CD4-positive, CD25-positive, alpha-beta regulatory T cell (primary cell): Measurements from ENCODE around the gene DENND4A. TPM values are rescaled to one million over a fixed set of nuclear protein-coding genes. Genes with fewer than 3 reads are reported as not detected.
"Not testable (repeated sequence)": the region's sequence is repeated elsewhere in the genome, so short reads cannot be mapped to it uniquely, and the experiment has no call there.

Source experiments
- ATAC-seq, 2 donors: fragments of 150-1000 bp; cut with Tn5 transposase; one replicate each; pipeline ENCODE4 v1.10.0; 2021; ENCODE audit warnings: low read depth in 2 of 2, moderate number of reproducible peaks in 2 of 2, moderate library complexity in 1 of 2
- DNase-seq, 3 donors: peaks; one replicate each; pipeline versions ENCODE4 v3.0.0 to v3.0.0-alpha.2; 2012 to 2022; ENCODE audit warnings: mixed read lengths in 1 of 3
- H3K27ac ChIP-seq: one replicate; pipeline ENCODE4 v1.7.0; 2013; ENCODE audit warnings: mild to moderate bottlenecking, low read length; ENCODE audit not compliant: insufficient read depth, poor library complexity, severe bottlenecking
- H3K27me3 ChIP-seq: one replicate; pipeline ENCODE4 v1.7.0; 2013; ENCODE audit warnings: low read length; ENCODE audit not compliant: control insufficient read depth, insufficient read depth
- H3K36me3 ChIP-seq: one replicate; pipeline ENCODE4 v1.7.0; 2013; ENCODE audit warnings: mild to moderate bottlenecking, low read length, moderate library complexity; ENCODE audit not compliant: control insufficient read depth, insufficient read depth
- H3K4me1 ChIP-seq: 2 replicates; pipeline ENCODE4 v1.7.0; 2013; ENCODE audit warnings: mild to moderate bottlenecking, low read length; ENCODE audit not compliant: insufficient read depth, control insufficient read depth, poor library complexity, severe bottlenecking
- H3K4me3 ChIP-seq: one replicate; pipeline ENCODE4 v1.7.0; 2013; ENCODE audit warnings: low read depth, mild to moderate bottlenecking, low read length, moderate library complexity
- H3K9me3 ChIP-seq, 2 experiments: 1 replicate in 1 of 2; 2 replicates in 1 of 2; pipeline ENCODE4 v1.7.0; 2013; ENCODE audit warnings: low read length in 2 of 2, mild to moderate bottlenecking in 1 of 2, moderate library complexity in 1 of 2; ENCODE audit not compliant: control insufficient read depth in 2 of 2
- H3K27ac Mint-ChIP-seq, 3 donors: one replicate each; pipeline ENCODE4 v1.8.0; 2020 to 2022; ENCODE audit warnings: mild to moderate bottlenecking in 3 of 3, mixed read lengths in 3 of 3, moderate library complexity in 2 of 3
- H3K27me3 Mint-ChIP-seq: one replicate; pipeline ENCODE4 v1.8.0; 2022; ENCODE audit warnings: mild to moderate bottlenecking, mixed read lengths
- H3K36me3 Mint-ChIP-seq: one replicate; pipeline ENCODE4 v1.8.0; 2020; ENCODE audit warnings: mixed read lengths
- H3K4me1 Mint-ChIP-seq, 4 donors: one replicate each; pipeline ENCODE4 v1.8.0; 2020 to 2022; ENCODE audit warnings: mixed read lengths in 4 of 4, mild to moderate bottlenecking in 1 of 4
- H3K4me3 Mint-ChIP-seq, 4 donors: one replicate each; pipeline ENCODE4 v1.8.0; 2020 to 2022; ENCODE audit warnings: mild to moderate bottlenecking in 4 of 4, mixed read lengths in 4 of 4, moderate library complexity in 3 of 4
- H3K9me3 Mint-ChIP-seq, 7 donors: one replicate each; pipeline ENCODE4 v1.8.0; 2020 to 2022; ENCODE audit warnings: mixed read lengths in 7 of 7, mild to moderate bottlenecking in 3 of 7, moderate library complexity in 2 of 7
- polyA plus RNA-seq, 4 donors: library from polyadenylated mRNA; unstranded; fragments of 300-500 nt; fragmentation: Illumina TruSeq; gene quantifications; one replicate each; pipeline ENCODE4 v1.2.3, GENCODE V29; 2021
- total RNA-seq: library from RNA; stranded (reverse); gene quantifications from one replicate; pipeline ENCODE4 v1.2.3, GENCODE V29; 2022

The DENND4A gene
- total and polyA plus RNA-seq, 5 donors from 2014 or later, result 9.6 to 88.4 (median 12.9) TPM

DNA sequence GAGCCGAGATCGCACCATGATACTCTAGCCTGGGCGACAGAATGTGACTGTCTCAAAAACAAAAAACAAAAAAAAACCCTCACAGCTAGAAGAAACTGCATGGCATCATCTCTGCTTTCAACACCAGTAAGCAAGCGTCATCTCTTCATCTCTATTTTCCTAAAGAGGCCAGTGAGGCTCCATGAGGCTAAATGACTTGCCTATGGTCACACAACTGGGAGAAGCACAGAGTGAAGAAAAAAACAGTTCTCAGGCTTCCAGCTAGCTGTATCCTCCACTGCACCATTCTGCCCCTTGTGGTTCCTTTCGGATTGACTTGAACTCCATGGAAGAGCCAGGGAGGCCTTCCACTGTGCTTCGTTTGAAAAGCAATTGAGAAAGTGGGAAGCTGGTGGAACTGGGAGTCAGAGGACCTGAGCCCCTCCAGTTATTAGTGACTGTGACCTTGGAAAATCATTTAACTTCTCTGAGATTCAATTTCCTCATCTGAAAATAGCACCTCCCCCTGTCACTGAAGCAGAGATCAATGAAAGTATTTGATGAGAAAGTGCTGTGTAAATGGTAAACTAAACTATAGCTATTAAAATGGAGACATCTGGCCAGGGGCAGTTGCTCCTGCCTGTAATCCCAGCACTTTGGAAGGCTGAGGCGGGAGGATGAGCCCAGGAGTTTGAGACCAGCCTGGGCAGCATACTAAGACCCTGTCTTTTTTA is 32.1 kb upstream of the DENND4A start:
- H3K27me3 Mint-ChIP-seq, result no peaks in the 10 kb centered on the region
- no peaks in the 10 kb centered on the region for H3K27me3 ChIP-seq
- H3K4me1 ChIP-seq, result peaks cover 42% of the 10 kb centered on the region
- no peaks in the 10 kb centered on the region for H3K9me3 Mint-ChIP-seq
- DNase-seq, result no peak
- no peaks in the 10 kb centered on the region for H3K36me3 ChIP-seq
- peaks cover 16 to 70% (median 54%) of the 10 kb centered on the region in 4 donors for H3K4me1 Mint-ChIP-seq
- no peak for ATAC-seq
- H3K4me3 Mint-ChIP-seq, result peak overlapping the region in 1 of 4 donors; percentile 34
- peak overlapping the region in 2 of 3 donors; percentile 26 to 53 for H3K27ac Mint-ChIP-seq
- no peak overlapping the region for H3K4me3 ChIP-seq
- H3K27ac ChIP-seq, result no peak overlapping the region
- no peaks in the 10 kb centered on the region for H3K9me3 ChIP-seq
- no peaks in the 10 kb centered on the region for H3K36me3 Mint-ChIP-seq

DNA sequence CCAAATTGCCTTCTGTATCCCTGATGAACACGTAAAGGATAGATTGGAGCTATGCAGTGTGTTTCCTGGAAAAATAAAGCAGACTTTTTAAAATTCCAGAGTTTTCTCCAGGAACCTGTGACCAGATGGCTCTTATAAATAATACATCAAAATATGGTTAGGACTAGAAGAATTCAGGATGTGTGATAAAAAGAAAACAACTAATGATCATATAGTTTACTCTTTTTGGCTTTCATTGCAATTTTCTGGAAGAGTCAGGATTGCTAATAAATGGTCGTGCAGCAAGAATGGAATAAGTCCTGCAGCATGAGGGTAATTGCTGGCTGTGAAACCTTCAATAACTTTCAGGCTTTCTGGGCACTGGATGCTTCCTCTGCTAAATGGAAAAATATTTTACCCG is 30.2 kb upstream of the DENND4A start:
- Mint-ChIP-seq H3K4me3 (no peak overlapping the region), H3K4me1 (peaks cover 20 to 67% (median 55%) of the 10 kb centered on the region in 4 donors), H3K27me3 (peaks cover 6% of the 10 kb centered on the region), H3K36me3 (no peaks in the 10 kb centered on the region), H3K9me3 (peaks cover 0 to 4% (median 0%) of the 10 kb centered on the region in 7 donors), H3K27ac (peak overlapping the region in 2 of 3 donors; percentile 20 to 52)
- Histone ChIP-seq H3K27me3 (no peaks in the 10 kb centered on the region), H3K9me3 (no peaks in the 10 kb centered on the region), H3K27ac (no peak overlapping the region), H3K36me3 (no peaks in the 10 kb centered on the region), H3K4me3 (no peak overlapping the region), H3K4me1 (peaks cover 39% of the 10 kb centered on the region)
- no peak for DNase-seq
- ATAC-seq, result no peak

GRCh38 chr15:65821070-65821469 is 29.0 kb upstream of the DENND4A start:
- H3K27ac ChIP-seq, result peak overlapping the region; percentile 95
- peaks cover 6% of the 10 kb centered on the region for H3K27me3 Mint-ChIP-seq
- peaks cover 20 to 67% (median 55%) of the 10 kb centered on the region in 4 donors for H3K4me1 Mint-ChIP-seq
- H3K4me1 ChIP-seq, result peaks cover 36% of the 10 kb centered on the region
- H3K36me3 ChIP-seq, result no peaks in the 10 kb centered on the region
- ATAC-seq, result no peak
- H3K4me3 Mint-ChIP-seq, result peak overlapping the region in 3 of 4 donors; percentile 9 to 38 (median 22)
- H3K27ac Mint-ChIP-seq, result peak overlapping the region; percentile 77 to 96 (median 85)
- no peaks in the 10 kb centered on the region for H3K9me3 ChIP-seq
- H3K36me3 Mint-ChIP-seq, result peaks cover 5% of the 10 kb centered on the region
- H3K9me3 Mint-ChIP-seq, result peaks cover 0 to 4% (median 0%) of the 10 kb centered on the region in 7 donors
- H3K4me3 ChIP-seq, result no peak overlapping the region
- DNase-seq, result no peak
- H3K27me3 ChIP-seq, result no peaks in the 10 kb centered on the region

DNA sequence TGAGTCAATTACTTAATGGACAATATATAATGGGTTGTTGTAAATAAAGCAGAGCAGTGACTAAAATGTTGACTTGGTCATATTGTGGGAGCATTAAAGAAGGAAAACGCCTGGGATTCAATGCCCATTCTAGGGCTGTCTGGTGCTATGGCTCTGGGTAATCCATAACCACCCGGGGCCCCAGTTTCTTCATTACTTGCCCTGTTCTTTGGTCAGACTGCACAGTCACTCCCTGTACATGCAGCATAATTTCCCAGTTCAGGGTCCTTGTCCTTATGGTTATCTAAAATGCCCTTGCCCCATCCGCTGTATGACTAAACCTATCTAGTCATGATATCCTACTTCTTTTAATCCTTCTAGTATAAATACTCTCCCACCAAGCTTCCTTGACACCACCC is 27.5 kb upstream of the DENND4A start:
- no peak for DNase-seq

DNA sequence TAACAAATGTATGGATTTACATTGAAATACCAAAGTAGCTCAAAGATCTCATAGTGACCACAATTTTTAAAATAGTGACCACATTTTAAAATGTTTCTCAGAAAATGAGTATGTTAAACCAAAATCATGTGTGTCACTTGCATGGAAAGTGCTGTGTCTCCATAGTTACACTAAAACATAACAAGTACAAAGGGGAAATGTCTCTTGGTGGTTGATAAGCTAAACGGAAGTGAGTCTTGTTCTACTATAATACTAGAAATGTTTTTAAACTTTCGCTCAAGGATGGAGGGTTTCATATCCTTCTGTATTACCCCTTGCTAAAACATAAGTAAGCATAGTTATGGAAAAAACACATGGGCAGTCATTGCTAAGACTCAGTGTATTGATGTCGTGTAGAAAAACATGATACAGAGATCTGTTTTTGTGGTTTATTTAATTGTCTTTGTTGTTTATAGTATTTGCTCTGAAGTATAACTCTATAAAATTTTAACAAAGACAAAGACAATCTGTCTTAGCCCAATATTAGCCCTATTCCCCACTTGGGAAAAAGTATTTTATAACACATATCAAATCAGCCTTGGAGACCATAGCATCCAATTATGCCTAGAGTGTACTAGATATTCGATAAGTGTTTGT is 27.0 kb upstream of the DENND4A start:
- Histone ChIP-seq H3K9me3 (no peaks in the 10 kb centered on the region), H3K4me3 (peak overlapping the region; percentile 61), H3K36me3 (no peaks in the 10 kb centered on the region), H3K27ac (peak overlapping the region; percentile 95), H3K27me3 (no peaks in the 10 kb centered on the region), H3K4me1 (peaks cover 36% of the 10 kb centered on the region)
- peaks cover 6% of the 10 kb centered on the region for H3K27me3 Mint-ChIP-seq
- peaks cover 0 to 4% (median 0%) of the 10 kb centered on the region in 7 donors for H3K9me3 Mint-ChIP-seq
- H3K4me1 Mint-ChIP-seq, result peaks cover 20 to 63% (median 50%) of the 10 kb centered on the region in 4 donors
- H3K4me3 Mint-ChIP-seq, result peak overlapping the region; percentile 59 to 79 (median 74)
- ATAC-seq (peak; percentile 88 to 95), DNase-seq (peak in 2 of 3 donors; percentile 87 to 91)
- peaks cover 5% of the 10 kb centered on the region for H3K36me3 Mint-ChIP-seq
- peak overlapping the region; percentile 96 to 98 (median 97) for H3K27ac Mint-ChIP-seq

More for the DNA sequence above, 27.5 kb upstream of the DENND4A start:
- peaks cover 36% of the 10 kb centered on the region for H3K4me1 ChIP-seq
- no peaks in the 10 kb centered on the region for H3K36me3 ChIP-seq
- peak overlapping the region; percentile 61 for H3K4me3 ChIP-seq
- ATAC-seq, result no peak
- peaks cover 0 to 4% (median 0%) of the 10 kb centered on the region in 7 donors for H3K9me3 Mint-ChIP-seq
- H3K4me1 Mint-ChIP-seq, result peaks cover 20 to 66% (median 52%) of the 10 kb centered on the region in 4 donors
- H3K9me3 ChIP-seq, result no peaks in the 10 kb centered on the region
- H3K27ac ChIP-seq, result peak overlapping the region; percentile 95
- peak overlapping the region; percentile 96 to 98 (median 97) for H3K27ac Mint-ChIP-seq
- peak overlapping the region; percentile 59 to 79 (median 74) for H3K4me3 Mint-ChIP-seq
- peaks cover 5% of the 10 kb centered on the region for H3K36me3 Mint-ChIP-seq
- no peaks in the 10 kb centered on the region for H3K27me3 ChIP-seq
- H3K27me3 Mint-ChIP-seq, result peaks cover 6% of the 10 kb centered on the region

- no peak for ATAC-seq
- H3K27ac Mint-ChIP-seq, result peak overlapping the region in 2 of 3 donors; percentile 56 to 81
- Histone ChIP-seq H3K27me3 (no peaks in the 10 kb centered on the region), H3K4me3 (no peak overlapping the region), H3K27ac (no peak overlapping the region), H3K4me1 (peaks cover 36% of the 10 kb centered on the region), H3K36me3 (no peaks in the 10 kb centered on the region), H3K9me3 (no peaks in the 10 kb centered on the region)
- peaks cover 6% of the 10 kb centered on the region for H3K27me3 Mint-ChIP-seq
- H3K4me3 Mint-ChIP-seq, result peak overlapping the region in 2 of 4 donors; percentile 10 to 76
- no peak for DNase-seq
- peaks cover 9% of the 10 kb centered on the region for H3K36me3 Mint-ChIP-seq
- peaks cover 1 to 5% (median 4%) of the 10 kb centered on the region in 7 donors for H3K9me3 Mint-ChIP-seq
- H3K4me1 Mint-ChIP-seq, result peaks cover 20 to 51% (median 43%) of the 10 kb centered on the region in 4 donors
Observed at GRCh38 chr15:65816441-65816840, 24.3 kb upstream of the DENND4A start.

DNA sequence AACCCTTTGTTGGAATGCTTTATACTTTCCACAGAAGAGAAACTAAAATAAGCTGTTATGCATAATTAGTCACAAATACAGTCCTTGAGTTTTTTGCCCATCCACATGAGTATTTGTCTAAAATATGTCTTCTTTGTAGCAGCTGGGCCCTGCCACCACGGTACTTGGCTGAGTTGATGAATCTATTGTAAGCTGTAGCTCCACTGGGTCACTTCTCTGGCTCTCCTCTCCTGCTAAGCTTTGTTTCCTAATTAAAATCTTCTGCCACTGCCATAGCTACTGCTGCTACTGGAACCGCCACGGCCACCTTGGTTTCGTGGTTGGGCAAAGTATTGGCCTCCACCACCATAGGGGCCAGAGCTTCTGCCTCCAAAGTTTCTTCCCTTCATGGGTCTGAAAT is 23.9 kb upstream of the DENND4A start:
- H3K9me3 Mint-ChIP-seq, result not testable (repeated sequence)
- peaks cover 16 to 49% (median 39%) of the 10 kb centered on the region in 4 donors for H3K4me1 Mint-ChIP-seq

More for the DNA sequence above, 23.9 kb upstream of the DENND4A start:
- not testable (repeated sequence) for H3K9me3 ChIP-seq, H3K4me3 ChIP-seq, H3K36me3 Mint-ChIP-seq, DNase-seq, H3K27me3 ChIP-seq, ATAC-seq, H3K36me3 ChIP-seq, H3K27ac ChIP-seq, H3K27me3 Mint-ChIP-seq
- peaks cover 34% of the 10 kb centered on the region for H3K4me1 ChIP-seq
- Mint-ChIP-seq H3K27ac (peak overlapping the region in 2 of 3 donors; percentile 56 to 81), H3K4me3 (peak overlapping the region in 2 of 4 donors; percentile 10 to 76)
